GM19351 (cell line): ENCODE measurements around the gene AFG1L.
"Not testable (repeated sequence)": the region's sequence is repeated elsewhere in the genome, so short reads cannot be mapped to it uniquely, and the experiment has no call there.

ENCODE experiments used
- ATAC-seq: cut with Tn5 transposase; IDR thresholded peaks from one replicate; pipeline ENCODE4 v1.9.1; 2021; ENCODE audit warnings: mild to moderate bottlenecking, moderate library complexity; ENCODE audit not compliant: unreplicated experiment

Gene AFG1L

DNA sequence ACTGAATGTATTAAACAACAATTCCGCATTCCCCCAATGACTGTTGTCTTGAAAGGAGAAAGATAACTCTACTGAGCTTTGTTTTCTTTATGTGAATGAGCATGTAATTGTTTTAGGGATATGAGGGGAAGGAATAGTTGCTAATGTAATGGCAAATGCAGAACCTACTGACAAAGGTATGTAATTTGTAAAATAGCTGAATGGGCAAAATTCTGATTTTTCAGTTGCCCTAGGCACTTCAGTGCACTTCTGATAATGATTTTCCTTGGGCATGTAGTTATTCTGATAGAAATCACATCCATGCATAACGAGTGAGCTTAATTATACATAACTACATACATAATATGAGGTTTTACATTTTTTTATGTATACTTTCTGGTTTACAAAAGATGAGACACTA lies 212.5 kb downstream of the AFG1L start:
- no peak for ATAC-seq

DNA sequence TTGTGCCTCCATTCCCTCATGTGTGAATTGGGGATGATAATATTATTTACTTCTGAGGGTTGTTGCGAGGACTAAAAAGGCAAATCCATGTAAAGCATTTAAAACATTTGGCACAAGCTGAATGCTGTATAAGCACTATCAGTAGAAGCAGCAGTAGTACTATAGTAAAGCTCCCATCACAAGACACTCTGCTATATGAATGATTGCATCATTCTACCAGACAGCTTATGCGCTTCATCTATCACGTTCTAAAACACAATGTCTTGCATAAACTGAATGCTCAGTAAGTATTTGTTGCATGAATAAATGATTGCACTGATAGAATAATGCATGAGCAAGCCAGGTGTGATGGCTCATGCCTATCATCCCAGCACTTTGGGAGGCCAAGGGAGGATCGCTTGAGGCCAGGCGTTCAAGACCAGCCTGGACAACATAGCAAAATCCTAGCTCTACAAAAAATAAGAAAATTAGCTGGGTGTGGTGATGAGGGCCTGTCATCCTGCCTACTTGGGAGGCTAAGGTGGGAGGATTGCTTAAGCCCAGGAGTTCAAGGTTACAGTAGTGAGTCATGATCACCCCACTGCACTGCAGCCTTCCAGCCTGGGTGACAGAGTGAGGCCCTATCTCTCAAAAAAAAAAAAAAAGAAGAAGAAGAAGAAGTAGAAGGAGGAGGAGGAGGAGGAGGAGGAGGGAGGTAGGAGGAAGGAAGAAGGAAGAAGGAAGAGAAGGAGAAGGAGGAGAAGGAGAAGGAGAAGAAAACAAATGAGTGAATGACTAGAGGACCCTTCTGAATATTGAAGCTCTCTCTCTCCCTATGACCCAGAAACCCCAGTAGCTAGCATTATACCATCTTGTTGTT lies 215.8 kb downstream of the AFG1L start:
- no peak for ATAC-seq

DNA sequence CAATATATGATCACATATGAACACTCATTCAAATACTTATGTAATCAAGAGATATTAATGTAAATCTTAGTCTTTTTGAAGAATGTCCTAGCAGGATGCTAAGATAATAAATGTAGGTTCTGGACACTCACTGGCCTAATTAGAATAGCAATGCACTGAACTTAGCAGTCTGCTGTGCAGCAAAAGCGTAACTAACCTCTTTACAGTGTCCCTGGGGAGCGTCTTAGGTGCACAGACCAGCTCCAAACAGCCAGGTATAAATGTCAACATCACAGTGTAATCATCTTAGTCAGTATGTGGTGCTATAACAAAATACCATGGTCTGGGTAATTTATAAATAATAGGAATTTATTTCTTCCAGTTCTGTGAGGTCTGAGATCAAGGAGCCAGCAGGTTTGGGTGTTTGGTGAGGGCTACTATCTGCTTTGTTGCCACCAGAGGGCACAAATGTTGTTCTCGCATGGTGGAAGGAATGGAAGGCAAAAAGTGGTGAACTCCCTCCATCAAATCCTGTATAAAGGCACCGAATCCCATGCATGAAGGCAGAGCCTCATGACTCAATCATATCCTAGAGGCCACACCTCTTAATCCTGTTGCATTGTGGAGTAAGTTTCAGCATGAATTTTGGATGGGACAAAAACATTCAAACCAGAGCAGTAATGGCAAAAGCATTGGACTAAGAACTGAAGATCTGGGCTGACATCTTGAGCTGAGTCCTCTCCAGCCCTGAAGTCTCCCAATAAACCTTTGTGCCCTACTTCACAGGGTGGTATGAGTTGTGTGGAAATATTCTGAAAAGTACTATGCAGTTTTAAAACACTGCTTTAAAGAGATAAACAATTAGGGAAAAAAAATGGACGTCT lies 224.1 kb downstream of the AFG1L start:
- ATAC-seq = no peak

DNA sequence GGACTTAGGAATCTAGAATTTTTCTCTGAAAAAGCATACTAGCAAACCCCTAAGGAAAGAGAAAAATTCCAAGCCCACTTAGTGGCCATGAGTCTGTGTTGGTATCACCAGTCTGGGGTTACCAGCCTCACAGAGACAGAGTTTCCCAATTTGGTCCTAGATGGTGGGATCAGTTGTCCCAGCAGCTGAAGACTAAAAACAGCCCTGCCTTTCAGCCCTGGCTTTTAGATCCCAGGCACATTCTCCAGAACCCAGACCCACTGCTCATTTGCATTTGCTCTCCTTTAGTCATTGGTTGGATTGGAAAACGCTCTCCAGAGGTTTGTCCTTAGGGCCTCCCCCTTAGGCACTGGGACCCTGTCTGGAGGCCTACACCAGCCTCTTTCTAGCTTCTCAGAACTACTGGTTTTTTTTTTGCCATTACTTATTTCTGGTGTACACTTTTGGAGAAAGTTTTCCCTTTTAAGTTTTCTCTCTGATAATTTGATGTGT lies 226.8 kb downstream of the AFG1L start:
- no peak for ATAC-seq

DNA sequence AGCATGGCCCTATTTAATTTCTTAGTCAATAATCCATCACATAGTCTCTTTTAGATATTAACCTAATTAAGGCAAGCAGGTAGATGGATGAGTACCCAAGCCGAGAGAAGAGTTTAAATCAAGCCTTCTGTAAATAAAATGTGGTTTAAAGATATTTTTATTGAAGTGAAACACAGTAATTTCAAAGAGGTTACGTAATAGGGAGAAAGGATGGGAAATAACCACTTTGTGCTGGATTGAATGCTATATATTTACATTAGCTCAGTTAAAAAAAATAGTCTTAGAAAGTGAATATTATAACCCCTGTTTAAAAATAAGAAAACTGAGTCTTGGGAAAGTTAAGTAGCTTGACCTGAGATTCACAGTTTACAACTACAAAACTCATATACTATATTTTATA lies 228.8 kb downstream of the AFG1L start:
- no peak for ATAC-seq

DNA sequence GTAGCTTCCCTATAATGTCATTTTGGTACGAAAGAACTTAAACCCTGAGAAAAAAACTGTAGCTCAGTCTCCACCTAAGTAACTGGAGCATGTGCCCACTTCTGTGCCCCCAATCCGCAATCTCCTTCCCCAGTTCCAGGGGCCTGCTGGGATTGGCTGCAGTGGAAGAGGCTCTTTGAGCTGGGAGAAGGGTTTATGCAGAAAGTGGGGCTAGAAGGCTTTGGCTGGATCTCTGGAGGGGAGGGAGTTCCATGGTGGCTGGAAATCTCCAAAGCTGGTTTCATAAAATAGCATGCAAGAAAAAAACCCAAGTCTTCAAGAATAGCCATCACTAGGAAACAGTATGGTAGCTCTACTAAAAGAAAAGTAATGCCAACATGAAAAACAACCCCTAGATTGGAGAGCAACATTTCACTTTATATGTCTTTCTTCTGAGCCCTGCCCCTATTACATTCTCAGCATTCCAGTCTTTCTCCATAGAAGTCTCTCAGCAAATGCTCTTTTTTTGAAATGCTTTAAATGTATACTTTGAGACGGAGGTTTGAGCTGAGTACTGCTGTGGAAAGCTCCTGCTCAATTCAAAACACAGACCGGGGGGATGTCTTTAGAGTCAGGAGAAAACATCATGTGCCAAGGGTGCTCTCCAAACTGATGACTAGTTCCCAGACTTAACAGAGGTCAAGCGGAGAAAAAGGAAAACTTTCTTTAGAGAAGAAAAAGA lies 229.8 kb downstream of the AFG1L start:
- no peak for ATAC-seq

DNA sequence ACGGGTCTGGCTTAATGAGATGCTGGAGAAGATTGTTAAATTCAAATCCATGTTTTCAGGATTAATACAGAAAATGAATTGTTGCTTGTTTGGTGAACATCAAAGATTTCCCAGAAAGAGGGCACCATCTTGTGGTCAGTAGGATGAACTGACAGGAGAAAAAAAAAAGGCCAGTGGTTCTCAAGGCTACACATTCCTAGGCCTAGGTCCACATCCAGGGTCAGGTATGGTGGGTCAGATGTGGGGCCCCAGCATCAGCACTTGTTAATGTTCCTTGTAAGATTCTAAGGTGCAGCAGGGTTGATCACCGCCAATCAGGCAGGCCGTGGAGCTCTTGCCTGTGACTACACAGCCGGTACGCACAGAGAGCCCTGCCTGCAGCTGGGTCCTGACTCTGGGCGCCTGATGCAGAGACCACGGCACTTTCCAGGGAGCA lies 231.9 kb downstream of the AFG1L start:
- no peak for ATAC-seq

DNA sequence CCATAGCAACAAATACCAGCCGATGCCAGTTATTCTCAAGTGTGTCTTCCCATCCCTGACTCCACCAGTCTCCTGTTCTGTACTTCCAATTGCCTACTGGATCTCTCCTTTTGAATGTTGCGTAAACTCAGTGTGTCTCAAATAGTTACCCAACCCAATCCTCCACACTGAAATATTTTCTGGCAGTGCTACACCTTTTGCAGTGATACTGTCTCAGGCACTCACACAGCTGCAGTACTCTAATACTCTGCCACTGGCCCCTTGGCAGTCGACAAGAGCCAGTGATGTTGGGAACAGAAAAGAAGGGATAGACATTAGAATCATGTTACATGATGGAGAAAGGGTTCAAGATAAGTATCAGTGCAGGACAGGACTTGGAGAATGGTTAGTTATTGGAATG lies 234.0 kb downstream of the AFG1L start:
- ATAC-seq = no peak

DNA sequence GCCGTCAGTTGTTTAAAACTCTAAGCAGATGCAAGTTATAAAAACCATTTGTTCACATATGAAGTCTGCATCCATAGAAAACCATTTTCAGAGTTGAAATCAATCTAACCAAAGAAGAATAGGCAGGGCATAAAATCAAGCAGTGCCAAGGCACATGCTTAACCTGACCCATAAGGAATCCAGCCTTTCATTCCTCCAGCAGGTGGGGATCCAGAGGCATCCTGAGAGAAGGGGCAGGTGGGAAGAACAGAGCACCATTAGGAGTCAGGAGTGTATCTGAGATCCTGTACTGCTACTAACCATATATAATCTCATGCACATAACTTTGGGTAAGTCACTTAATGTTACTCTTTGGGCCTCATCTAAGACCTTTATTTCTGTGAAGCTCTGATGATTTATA lies 236.5 kb downstream of the AFG1L start:
- ATAC-seq = no peak

DNA sequence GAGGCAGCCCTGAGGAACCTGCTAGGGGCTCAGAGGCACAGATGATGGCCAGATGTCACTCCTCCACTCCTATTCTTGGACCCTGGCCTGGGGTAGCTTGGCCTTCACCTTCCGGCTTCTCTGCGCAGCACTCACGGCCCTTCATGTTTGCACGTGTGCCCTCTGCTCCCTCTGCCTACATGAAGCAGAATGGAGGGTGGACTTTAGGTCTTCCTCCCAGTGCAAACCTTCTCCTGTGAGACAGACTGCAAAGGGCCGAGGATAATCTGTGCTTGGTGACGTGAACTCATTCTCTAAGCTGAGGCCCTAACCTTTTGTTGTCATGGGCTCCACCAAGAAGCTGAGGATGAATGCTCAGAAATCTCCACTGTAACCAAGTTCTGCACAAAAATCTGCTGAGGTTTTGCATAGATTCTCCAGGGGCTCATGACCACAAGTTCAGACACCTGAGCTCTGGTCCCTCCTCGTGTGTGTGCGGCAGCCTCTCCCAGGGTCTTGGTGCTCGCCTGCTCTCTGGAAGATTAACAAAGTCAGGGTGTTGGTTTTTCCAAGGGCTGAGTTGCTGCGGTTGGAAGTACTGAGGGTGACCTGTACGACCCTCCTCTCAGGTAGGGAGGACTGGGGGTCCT lies 240.4 kb downstream of the AFG1L start:
- no peak for ATAC-seq

DNA sequence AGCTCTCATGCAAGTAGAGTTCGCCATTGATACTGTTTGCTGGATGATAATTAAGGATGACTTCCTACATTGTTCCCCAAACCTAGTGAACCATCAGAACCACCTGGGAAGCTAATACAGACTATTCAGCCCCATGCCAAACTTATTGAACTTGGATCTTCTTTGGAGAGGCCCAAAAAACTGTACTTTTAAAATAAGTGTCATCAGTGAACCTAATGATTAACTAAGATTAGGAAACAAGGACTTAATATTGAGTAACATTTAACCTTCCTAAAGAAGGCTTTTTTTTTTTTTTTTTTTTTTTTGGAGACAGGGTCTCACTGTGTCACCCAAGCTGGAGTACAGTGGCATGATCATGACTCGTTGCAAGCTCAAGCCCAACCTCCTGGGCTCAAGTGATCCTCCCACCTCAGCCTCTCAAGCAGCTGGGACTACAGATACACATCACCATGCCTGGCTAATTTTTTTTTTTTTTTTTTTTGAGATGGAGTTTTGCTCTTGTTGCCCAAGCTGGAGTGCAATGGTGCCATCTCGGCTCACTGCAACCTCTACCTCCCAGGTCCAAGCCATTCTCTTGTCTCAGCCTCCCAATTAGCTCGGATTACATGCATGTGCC lies 241.2 kb downstream of the AFG1L start:
- not testable (repeated sequence) for ATAC-seq

DNA sequence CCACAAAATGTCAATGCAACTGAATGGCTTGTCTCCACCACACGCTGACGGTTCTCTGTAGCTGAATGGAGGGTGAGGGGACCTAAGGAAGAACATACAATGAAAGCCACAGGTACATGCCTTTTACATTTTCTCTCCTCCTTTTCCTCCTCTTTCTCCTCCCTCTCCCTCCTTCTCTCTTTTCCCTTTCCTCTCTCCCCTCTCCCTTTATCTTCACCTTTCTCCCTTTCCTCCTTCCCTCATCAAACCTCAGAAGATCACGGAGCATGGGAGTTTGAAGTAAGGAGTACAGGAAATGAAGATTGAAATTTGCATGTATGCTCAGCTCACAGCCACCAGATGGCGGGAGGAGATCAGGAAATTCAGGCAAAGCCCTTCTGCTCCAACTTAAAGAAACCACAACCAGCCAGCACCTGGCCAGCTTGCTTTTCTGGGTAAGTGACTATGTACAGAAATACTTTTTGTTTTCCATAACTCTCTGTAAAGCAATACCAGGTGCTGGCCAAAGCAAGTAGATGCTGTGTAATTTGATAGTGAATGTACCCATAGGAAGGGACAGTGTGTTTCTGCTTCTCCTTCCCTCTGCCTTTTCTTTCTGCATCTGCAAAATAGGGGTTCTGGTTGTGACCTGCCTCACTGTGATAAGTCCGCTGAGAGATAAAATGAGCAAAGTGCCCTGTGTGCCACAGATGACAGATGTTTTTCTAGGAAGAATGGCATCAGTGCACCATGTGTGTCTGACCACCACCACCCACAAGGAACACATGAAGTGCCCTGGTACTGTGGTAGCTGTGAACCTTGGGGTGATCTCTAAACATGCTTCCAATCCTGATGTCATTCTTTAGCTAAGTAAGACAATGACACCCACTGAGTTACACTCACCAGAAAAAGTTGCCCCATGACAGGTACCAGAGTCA lies 247.2 kb downstream of the AFG1L start:
- ATAC-seq = peak; percentile 50

DNA sequence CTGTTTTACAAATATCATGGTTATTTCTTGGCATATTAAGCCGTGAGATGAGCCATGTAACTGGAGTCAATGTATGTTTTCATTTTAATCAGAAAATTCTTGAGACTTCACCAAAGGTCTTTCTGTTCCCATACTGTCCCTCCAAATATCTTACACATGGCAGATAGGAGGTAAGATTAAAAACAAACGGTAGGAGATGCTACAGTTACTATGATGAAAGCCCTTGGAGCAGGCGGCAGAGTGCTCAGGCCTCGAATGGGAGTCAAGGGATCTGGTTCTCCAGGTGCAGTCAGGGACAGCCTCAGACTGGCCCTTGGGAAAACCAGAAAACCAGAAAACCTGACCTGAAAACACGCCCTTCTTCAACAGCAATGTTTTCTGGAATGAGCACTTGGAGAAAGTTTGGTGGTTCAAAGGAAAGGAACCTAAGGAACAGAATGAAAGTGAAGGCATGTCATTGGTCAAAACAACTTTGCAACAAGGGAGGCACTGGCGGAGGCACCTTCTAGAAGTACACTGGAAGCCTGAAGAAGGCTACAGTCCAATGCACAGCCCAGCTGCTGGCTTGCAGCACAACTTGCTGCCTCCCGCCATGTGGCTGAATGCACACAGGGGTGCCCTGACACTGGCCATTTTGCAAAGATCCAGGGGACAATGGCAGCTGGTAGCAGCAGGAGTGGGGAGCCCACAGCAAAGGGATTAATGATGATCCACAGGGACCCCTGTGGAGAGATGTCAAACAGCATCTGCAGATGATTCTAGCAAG lies 248.5 kb downstream of the AFG1L start:
- ATAC-seq = no peak

DNA sequence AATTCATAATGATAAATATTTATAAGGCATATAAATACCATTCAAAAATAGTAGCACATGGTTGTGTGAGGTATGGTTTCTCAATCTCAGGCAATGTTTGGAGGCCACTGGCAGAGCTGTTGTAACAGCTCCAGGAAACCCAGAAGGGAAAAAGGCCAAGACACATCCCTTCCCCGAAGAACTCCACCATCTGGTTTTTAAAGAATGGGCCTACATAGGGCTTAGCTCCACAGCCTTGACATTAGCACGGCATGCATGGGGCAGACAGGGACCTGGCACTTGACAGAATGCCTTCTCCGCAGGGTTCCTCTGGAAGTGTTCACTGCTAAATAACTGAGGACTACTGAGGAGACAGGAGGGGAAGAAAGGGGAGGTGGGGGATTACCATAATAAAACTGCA lies 249.8 kb downstream of the AFG1L start:
- no peak for ATAC-seq

DNA sequence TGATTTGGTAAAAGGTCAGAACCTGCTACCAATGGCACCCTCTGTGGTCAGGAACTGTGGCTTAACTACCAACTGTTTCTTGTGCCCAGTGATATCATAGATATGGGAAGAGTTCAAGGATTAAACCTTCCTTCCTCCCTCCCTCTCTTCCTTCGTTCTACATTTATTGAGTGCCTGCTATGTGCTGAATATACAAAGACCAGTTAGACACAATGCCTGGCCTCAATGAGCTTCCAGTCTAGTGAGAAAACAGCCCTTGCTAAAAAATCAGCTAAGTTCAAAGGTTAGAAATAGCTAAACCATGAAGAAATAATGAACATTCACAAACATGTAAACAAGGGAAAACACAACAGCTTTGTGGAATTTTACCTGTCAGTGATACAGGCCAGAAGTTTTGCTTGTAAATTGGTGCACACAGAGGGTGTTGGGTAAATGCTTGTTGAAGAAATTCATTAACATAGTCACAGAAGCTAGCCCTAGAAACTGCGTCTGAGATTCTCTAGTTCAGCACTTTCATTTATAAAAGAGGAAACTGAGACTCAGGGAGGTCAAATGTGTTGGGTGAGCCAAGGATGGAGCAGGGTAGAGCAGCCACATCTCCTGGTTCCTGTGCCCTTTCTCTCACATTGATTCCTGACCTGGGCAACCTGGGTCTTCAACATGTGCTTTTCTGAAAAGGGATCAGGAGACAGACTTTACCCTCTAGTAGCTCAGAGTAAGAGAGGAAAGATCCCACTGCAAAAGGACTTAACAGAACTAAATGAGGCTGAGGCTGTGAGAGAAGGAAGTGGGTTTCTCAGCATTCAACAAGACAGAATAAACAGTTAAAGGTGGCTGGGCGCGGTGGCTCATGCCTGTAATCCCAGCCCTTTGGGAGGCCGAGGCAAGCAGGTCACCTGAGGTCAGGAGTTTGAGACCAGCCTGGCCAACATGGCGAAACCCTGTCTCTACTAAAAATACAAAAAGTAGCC lies 251.5 kb downstream of the AFG1L start:
- ATAC-seq = no peak

DNA sequence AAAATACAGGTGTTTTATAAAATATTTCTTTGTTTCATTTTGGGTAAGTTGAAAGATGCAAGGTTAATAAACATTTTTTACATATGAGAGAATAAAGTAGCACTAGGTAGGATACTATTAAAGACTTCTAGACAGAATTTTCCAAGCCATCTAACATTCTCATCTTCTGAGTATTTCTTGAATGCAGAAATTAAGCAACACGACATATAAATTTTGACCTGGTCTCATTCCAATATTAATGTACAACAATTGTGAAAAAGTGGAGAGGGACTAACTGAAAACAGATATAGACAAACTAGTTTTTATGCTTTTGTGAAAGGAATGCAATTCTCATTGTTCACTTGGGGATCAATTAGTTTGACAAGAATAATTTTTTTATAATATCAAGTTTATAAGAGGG lies 254.4 kb downstream of the AFG1L start:
- ATAC-seq = no peak

DNA sequence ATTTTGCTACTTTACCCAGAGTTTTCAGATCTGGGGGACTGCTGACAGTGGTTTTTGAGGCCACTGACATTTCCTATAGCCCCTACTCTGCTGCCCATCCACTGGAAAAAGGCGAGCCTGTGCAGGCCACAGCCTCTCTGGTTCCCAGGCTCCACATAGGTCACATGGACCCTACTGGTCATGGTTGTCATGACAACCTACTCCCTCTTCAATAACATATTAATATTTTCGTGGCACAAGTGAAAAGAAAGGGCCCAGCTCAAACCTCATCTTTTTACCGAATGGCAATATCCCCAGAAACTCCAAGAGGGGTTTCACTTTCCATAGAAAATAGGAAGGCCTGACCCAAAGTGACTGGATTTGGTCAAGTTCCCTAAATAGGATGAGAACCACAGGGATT lies 254.9 kb downstream of the AFG1L start:
- no peak for ATAC-seq
